Glutamatergic neuron (in vitro differentiated cells): ENCODE results near the gene CHST11. TPM values are rescaled to one million over a fixed set of nuclear protein-coding genes. Genes with fewer than 3 reads are reported as not detected.

Experiments
- DNase-seq: peaks from one replicate; pipeline ENCODE4 v3.0.0; 2022
- H3K27ac Mint-ChIP-seq: one replicate; pipeline ENCODE4 v1.8.0; 2020; ENCODE audit warnings: mild to moderate bottlenecking, mixed read lengths, inconsistent platforms; ENCODE audit not compliant: unreplicated experiment
- H3K27me3 Mint-ChIP-seq: one replicate; pipeline ENCODE4 v1.8.0; 2020; ENCODE audit warnings: mild to moderate bottlenecking, moderate library complexity, mixed read lengths, inconsistent platforms; ENCODE audit not compliant: unreplicated experiment
- H3K36me3 Mint-ChIP-seq: one replicate; pipeline ENCODE4 v1.8.0; 2020; ENCODE audit warnings: mild to moderate bottlenecking, mixed read lengths, inconsistent platforms; ENCODE audit not compliant: unreplicated experiment
- H3K4me1 Mint-ChIP-seq: one replicate; pipeline ENCODE4 v1.8.0; 2020; ENCODE audit warnings: mild to moderate bottlenecking, low read depth, mixed read lengths, inconsistent platforms; ENCODE audit not compliant: unreplicated experiment
- H3K4me3 Mint-ChIP-seq: one replicate; pipeline ENCODE4 v1.8.0; 2020; ENCODE audit warnings: mild to moderate bottlenecking, mixed read lengths, inconsistent platforms; ENCODE audit not compliant: unreplicated experiment
- H3K9me3 Mint-ChIP-seq: one replicate; pipeline ENCODE4 v1.8.0; 2020; ENCODE audit warnings: mild to moderate bottlenecking, moderate library complexity, mixed read lengths, inconsistent platforms; ENCODE audit not compliant: unreplicated experiment
- CTCF ChIP-seq: fragments of 200-600 bp; sonication (generic); IDR thresholded peaks from one replicate; pipeline ENCODE4 v1.5.0; 2021; ENCODE audit not compliant: partially characterized antibody, unreplicated experiment
- total RNA-seq: library from RNA; stranded (reverse); fragmentation: NEBNext Ultra II Directional; extraction: Animal tissue kit (Norgen Biotek cat#: 25700); gene quantifications from one replicate; pipeline ENCODE4 v1.2.1, GENCODE V29; 2021; ENCODE audit not compliant: unreplicated experiment

Gene CHST11
- total RNA-seq, 1 donor from 2014 or later, result 11.5 TPM

GRCh38 chr12:104466709-104467345 lies 10.1 kb downstream of the CHST11 start:
- Mint-ChIP-seq H3K36me3 (no peaks in the 10 kb centered on the region), H3K27me3 (no peaks in the 10 kb centered on the region), H3K27ac (no peak overlapping the region), H3K4me1 (peaks cover 5% of the 10 kb centered on the region), H3K4me3 (no peak overlapping the region), H3K9me3 (no peaks in the 10 kb centered on the region)
- DNase-seq, result no peak
- no peak for TF ChIP-seq CTCF

- H3K9me3 Mint-ChIP-seq, result no peaks in the 10 kb centered on the region
- H3K36me3 Mint-ChIP-seq, result no peaks in the 10 kb centered on the region
- no peak for TF ChIP-seq CTCF
- H3K4me3 Mint-ChIP-seq, result no peak overlapping the region
- H3K27ac Mint-ChIP-seq, result no peak overlapping the region
- DNase-seq, result no peak
- H3K4me1 Mint-ChIP-seq, result peaks cover 5% of the 10 kb centered on the region
- no peaks in the 10 kb centered on the region for H3K27me3 Mint-ChIP-seq
Measured at GRCh38 chr12:104467346-104467837, 10.6 kb downstream of the CHST11 start.

- Mint-ChIP-seq H3K4me1 (peaks cover 5% of the 10 kb centered on the region), H3K4me3 (no peak overlapping the region), H3K27me3 (no peaks in the 10 kb centered on the region), H3K36me3 (no peaks in the 10 kb centered on the region), H3K9me3 (no peaks in the 10 kb centered on the region), H3K27ac (no peak overlapping the region)
- TF ChIP-seq CTCF, result no peak
- no peak for DNase-seq
Measured at GRCh38 chr12:104468371-104468770, 11.6 kb downstream of the CHST11 start.

- H3K27me3 Mint-ChIP-seq, result no peaks in the 10 kb centered on the region
- no peaks in the 10 kb centered on the region for H3K36me3 Mint-ChIP-seq
- H3K27ac Mint-ChIP-seq, result no peak overlapping the region
- no peak overlapping the region for H3K4me3 Mint-ChIP-seq
- no peak for DNase-seq
- peaks cover 5% of the 10 kb centered on the region for H3K4me1 Mint-ChIP-seq
- no peak for TF ChIP-seq CTCF
- H3K9me3 Mint-ChIP-seq, result no peaks in the 10 kb centered on the region
Measured at GRCh38 chr12:104469066-104469465, 12.3 kb downstream of the CHST11 start.

- TF ChIP-seq CTCF, result no peak
- Mint-ChIP-seq H3K27me3 (no peaks in the 10 kb centered on the region), H3K27ac (no peak overlapping the region), H3K36me3 (no peaks in the 10 kb centered on the region), H3K4me1 (peaks cover 5% of the 10 kb centered on the region), H3K4me3 (no peak overlapping the region), H3K9me3 (no peaks in the 10 kb centered on the region)
- no peak for DNase-seq
Measured at GRCh38 chr12:104469523-104469922, 12.8 kb downstream of the CHST11 start.
